ENCODE measurements around the gene TNN. TPM values are rescaled to one million over a fixed set of nuclear protein-coding genes. Genes with fewer than 3 reads are reported as not detected.

The TNN gene
- total and polyA plus RNA-seq, 12 donors = 0.11 to 0.50 (median 0.23) TPM; not detected in 2

- no peaks in the 10 kb centered on the region for H3K9me3 ChIP-seq (replicated peaks in 1 of 3)
- intact Hi-C loops (cut with DNase I) = no loop called here
- DNase-seq = no peak
- 58 to 80% (median 72%) methylated on average over 3 of the region's 3 CpGs for WGBS, 4 donors
- H3K27ac ChIP-seq = no peak overlapping the region
- TF ChIP-seq POLR2A (IDR thresholded peaks at IDR 0.05) = no peak
- TF ChIP-seq, protein P1, sequence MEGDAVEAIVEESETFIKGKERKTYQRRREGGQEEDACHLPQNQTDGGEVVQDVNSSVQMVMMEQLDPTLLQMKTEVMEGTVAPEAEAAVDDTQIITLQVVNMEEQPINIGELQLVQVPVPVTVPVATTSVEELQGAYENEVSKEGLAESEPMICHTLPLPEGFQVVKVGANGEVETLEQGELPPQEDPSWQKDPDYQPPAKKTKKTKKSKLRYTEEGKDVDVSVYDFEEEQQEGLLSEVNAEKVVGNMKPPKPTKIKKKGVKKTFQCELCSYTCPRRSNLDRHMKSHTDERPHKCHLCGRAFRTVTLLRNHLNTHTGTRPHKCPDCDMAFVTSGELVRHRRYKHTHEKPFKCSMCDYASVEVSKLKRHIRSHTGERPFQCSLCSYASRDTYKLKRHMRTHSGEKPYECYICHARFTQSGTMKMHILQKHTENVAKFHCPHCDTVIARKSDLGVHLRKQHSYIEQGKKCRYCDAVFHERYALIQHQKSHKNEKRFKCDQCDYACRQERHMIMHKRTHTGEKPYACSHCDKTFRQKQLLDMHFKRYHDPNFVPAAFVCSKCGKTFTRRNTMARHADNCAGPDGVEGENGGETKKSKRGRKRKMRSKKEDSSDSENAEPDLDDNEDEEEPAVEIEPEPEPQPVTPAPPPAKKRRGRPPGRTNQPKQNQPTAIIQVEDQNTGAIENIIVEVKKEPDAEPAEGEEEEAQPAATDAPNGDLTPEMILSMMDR (IDR thresholded peaks at IDR 0.05) = no peak
- H3K4me1 ChIP-seq (replicated peaks in 1 of 2) = no peaks in the 10 kb centered on the region
- H3K27me3 ChIP-seq = no peaks in the 10 kb centered on the region
- no peaks in the 10 kb centered on the region for H3K36me3 ChIP-seq (replicated peaks in 1 of 2)
- no peak overlapping the region for H3K4me3 ChIP-seq
Observed at GRCh38 chr1:175036476-175036875, 31.2 kb upstream of the TNN start.

DNA sequence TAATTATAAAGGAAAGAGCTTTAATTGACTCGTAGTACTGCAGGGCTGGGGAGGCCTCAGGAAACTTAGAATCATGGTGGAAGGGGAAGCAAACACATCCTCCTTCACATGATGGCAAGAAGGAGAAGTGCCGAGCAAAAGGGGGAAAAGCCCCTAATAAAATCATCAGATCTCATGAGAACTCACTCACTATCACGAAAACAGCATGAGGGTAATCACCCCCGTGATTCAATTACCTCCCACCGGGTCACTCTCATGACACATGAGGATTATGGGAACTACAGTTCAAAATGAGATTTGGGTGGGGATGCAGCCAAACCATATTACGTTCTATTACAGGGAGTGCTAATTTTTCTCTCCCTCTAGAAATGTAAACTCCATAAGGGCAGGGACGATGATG lies 30.2 kb upstream of the TNN start:
- intact Hi-C loops (cut with DNase I) = no loop called here

GRCh38 chr1:175040324-175040879 lies 27.2 kb upstream of the TNN start:
- intact Hi-C loops (cut with DNase I) = no loop called here
- no peak overlapping the region for H3K27ac ChIP-seq
- H3K36me3 ChIP-seq (replicated peaks in 1 of 2) = no peaks in the 10 kb centered on the region
- H3K4me3 ChIP-seq = no peak overlapping the region
- H3K4me1 ChIP-seq (replicated peaks in 1 of 2) = no peaks in the 10 kb centered on the region
- H3K9me3 ChIP-seq (replicated peaks in 1 of 3) = no peaks in the 10 kb centered on the region
- WGBS, 4 donors = 65 to 82% (median 75%) methylated on average over 4 of the region's 4 CpGs
- DNase-seq = no peak
- H3K27me3 ChIP-seq = no peaks in the 10 kb centered on the region
- no peak for TF ChIP-seq POLR2A (IDR thresholded peaks at IDR 0.05)
- TF ChIP-seq, protein P1 (IDR thresholded peaks at IDR 0.05) = no peak

More for the DNA sequence above, 30.2 kb upstream of the TNN start:
- H3K27ac ChIP-seq = no peak overlapping the region
- H3K27me3 ChIP-seq = no peaks in the 10 kb centered on the region
- H3K4me1 ChIP-seq (replicated peaks in 1 of 2) = no peaks in the 10 kb centered on the region
- H3K36me3 ChIP-seq (replicated peaks in 1 of 2) = no peaks in the 10 kb centered on the region
- no peaks in the 10 kb centered on the region for H3K9me3 ChIP-seq (replicated peaks in 1 of 3)
- no peak overlapping the region for H3K4me3 ChIP-seq
- no peak for DNase-seq
- no peak for TF ChIP-seq POLR2A (IDR thresholded peaks at IDR 0.05)
- TF ChIP-seq, protein P1 (IDR thresholded peaks at IDR 0.05) = no peak
- WGBS, 4 donors = 52 to 64% (median 59%) methylated on average over 7 of the region's 7 CpGs

GRCh38 chr1:175042650-175043049 lies 25.0 kb upstream of the TNN start:
- Histone ChIP-seq H3K27me3 (peaks cover 3% of the 10 kb centered on the region), H3K27ac (no peak overlapping the region), H3K9me3 (replicated peaks in 1 of 3) (no peaks in the 10 kb centered on the region), H3K36me3 (replicated peaks in 1 of 2) (no peaks in the 10 kb centered on the region), H3K4me1 (replicated peaks in 1 of 2) (no peaks in the 10 kb centered on the region), H3K4me3 (no peak overlapping the region)
- 54 to 70% (median 61%) methylated on average over 3 of the region's 3 CpGs for WGBS, 4 donors
- no peak for DNase-seq
- TF ChIP-seq POLR2A (IDR thresholded peaks at IDR 0.05) = no peak
- TF ChIP-seq, protein P1 (IDR thresholded peaks at IDR 0.05) = no peak
- intact Hi-C loops (cut with DNase I) = no loop called here
